HepG2 (cell line): Measurements from ENCODE around the gene MAT2A. TPM values are rescaled to one million over a fixed set of nuclear protein-coding genes. Genes with fewer than 3 reads are reported as not detected.

Experiments used
- KAT8 ChIP-seq: IDR thresholded peaks from 2 replicates; pipeline ENCODE4 v1.6.1; 2016; ENCODE audit warnings: missing genetic modification reagents, missing compliant biosample characterization
- RFX1 ChIP-seq: fragments of 450-650 bp; IDR thresholded peaks from 2 replicates; pipeline ENCODE4 v1.6.1; 2017
- SAFB2 ChIP-seq: sonication (generic); formaldehyde crosslinking; IDR thresholded peaks from 2 replicates; pipeline ENCODE4 v1.5.1; 2020; ENCODE audit warnings: missing genetic modification reagents, low read depth, mild to moderate bottlenecking, borderline replicate concordance
- U2AF1 ChIP-seq: fragments of 200-400 bp; formaldehyde crosslinking; optimal IDR thresholded peaks from 2 replicates; pipeline ENCODE3; 2017; ENCODE audit warnings: mild to moderate bottlenecking, low read depth, low read length
- ZNF337 ChIP-seq: sonication (generic); formaldehyde crosslinking; IDR thresholded peaks from 2 replicates; pipeline ENCODE4 v1.5.1; 2020; ENCODE audit warnings: missing genetic modification reagents, low read depth, mild to moderate bottlenecking, borderline replicate concordance
- polyA plus RNA-seq, 8 experiments: library from polyadenylated mRNA; depleted of rRNA in 3 of 8; stranded (reverse) in 7 of 8; unstranded in 1 of 8; fragments of >200 nt; fragmentation: Illumina TruSeq in 4 of 8; extraction: Trizol in 4 of 8; gene quantifications; 2 replicates each; pipeline versions ENCODE4 v1.2.1 to v1.2.3, GENCODE V29; 2011 to 2016; ENCODE audit warnings: low read depth in 4 of 8, missing spikeins in 1 of 8, mixed read lengths in 1 of 8; ENCODE audit not compliant: insufficient read depth in 1 of 8
- total RNA-seq, 5 experiments: library from RNA; depleted of rRNA; stranded (reverse); fragments of >200 nt; fragmentation: Illumina TruSeq; extraction: Trizol; gene quantifications; 2 replicates each; pipeline ENCODE4 v1.2.3, GENCODE V29; 2016; ENCODE audit warnings: low read depth in 1 of 5
- TF ChIP-seq, protein P1 (sequence below): fragments of 450-650 bp; IDR thresholded peaks from 2 replicates; pipeline ENCODE4 v1.6.1; 2017
- TF ChIP-seq, protein P2 (sequence below): sonication (generic); formaldehyde crosslinking; IDR thresholded peaks from 2 replicates; pipeline ENCODE4 v1.4.0; 2020; ENCODE audit warnings: missing genetic modification reagents, mild to moderate bottlenecking, borderline replicate concordance
- TF ChIP-seq, protein P3 (sequence below): IDR thresholded peaks from 2 replicates; pipeline ENCODE4 v1.6.1; 2016; ENCODE audit warnings: low read depth, borderline replicate concordance
- TF ChIP-seq, protein P4 (sequence below): sonication (generic); formaldehyde crosslinking; IDR thresholded peaks from 2 replicates; pipeline ENCODE4 v1.4.0; 2020; ENCODE audit warnings: missing genetic modification reagents
- TF ChIP-seq, protein P5 (sequence below): sonication (generic); formaldehyde crosslinking; IDR thresholded peaks from 2 replicates; pipeline ENCODE4 v1.5.1; 2020; ENCODE audit warnings: mild to moderate bottlenecking, moderate library complexity, missing genetic modification reagents
- TF ChIP-seq, protein P6 (sequence below): sonication (generic); formaldehyde crosslinking; IDR thresholded peaks from 2 replicates; pipeline ENCODE4 v1.8.1; 2023; ENCODE audit warnings: mild to moderate bottlenecking, inconsistent platforms, moderate library complexity, missing genetic modification reagents, borderline replicate concordance
- TF ChIP-seq, protein P7 (sequence below): sonication (generic); formaldehyde crosslinking; IDR thresholded peaks from 2 replicates; pipeline ENCODE4 v1.9.0; 2021; ENCODE audit warnings: missing genetic modification reagents, mild to moderate bottlenecking, borderline replicate concordance

The MAT2A gene
- total and polyA plus RNA-seq, 2 of the 13 experiments (the other 11 are each of a cell fraction or from before 2014, with no cell fraction given) = 155 to 331 TPM

DNA sequence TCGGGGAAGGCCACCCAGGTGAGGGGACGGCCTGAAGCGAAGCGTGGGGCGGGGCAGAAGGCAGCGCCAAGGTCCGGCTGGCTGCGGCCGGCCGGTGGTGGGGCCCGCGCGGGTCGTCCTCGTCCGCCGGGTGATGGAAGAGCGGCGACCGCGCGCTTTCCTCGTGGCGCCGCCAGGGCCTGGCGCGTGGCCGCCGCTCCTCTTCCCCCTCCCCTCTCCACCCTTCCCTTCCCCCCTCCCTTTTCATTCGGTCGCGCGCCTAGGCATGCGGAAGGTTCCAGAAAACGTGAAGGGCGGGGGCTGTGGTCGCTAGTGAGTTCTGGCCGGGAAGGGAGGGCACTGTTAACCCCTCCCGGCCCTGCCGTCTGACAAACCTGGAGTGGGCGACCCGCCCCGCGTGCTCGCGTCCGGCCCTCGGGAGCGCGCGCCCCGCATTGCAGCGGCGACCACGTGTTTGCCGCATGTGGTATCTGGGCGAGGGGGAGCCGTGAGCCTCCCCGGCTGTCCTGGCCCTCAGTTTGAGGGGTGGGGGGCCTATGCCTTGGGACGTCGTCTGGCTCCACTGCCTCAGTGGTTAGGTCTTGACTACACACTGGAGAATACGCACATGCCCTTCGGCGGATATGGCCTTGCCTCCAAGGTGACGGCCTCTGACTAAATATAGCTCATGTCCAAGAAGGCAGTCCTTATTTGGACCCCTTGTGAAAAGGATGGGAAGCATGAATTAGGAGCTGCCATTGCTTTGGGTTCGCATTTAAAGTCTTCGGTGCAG is 579 bp downstream of the MAT2A start (continued):
- TF ChIP-seq, protein P1, sequence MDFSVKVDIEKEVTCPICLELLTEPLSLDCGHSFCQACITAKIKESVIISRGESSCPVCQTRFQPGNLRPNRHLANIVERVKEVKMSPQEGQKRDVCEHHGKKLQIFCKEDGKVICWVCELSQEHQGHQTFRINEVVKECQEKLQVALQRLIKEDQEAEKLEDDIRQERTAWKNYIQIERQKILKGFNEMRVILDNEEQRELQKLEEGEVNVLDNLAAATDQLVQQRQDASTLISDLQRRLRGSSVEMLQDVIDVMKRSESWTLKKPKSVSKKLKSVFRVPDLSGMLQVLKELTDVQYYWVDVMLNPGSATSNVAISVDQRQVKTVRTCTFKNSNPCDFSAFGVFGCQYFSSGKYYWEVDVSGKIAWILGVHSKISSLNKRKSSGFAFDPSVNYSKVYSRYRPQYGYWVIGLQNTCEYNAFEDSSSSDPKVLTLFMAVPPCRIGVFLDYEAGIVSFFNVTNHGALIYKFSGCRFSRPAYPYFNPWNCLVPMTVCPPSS = no peak
- TF ChIP-seq, protein P2, sequence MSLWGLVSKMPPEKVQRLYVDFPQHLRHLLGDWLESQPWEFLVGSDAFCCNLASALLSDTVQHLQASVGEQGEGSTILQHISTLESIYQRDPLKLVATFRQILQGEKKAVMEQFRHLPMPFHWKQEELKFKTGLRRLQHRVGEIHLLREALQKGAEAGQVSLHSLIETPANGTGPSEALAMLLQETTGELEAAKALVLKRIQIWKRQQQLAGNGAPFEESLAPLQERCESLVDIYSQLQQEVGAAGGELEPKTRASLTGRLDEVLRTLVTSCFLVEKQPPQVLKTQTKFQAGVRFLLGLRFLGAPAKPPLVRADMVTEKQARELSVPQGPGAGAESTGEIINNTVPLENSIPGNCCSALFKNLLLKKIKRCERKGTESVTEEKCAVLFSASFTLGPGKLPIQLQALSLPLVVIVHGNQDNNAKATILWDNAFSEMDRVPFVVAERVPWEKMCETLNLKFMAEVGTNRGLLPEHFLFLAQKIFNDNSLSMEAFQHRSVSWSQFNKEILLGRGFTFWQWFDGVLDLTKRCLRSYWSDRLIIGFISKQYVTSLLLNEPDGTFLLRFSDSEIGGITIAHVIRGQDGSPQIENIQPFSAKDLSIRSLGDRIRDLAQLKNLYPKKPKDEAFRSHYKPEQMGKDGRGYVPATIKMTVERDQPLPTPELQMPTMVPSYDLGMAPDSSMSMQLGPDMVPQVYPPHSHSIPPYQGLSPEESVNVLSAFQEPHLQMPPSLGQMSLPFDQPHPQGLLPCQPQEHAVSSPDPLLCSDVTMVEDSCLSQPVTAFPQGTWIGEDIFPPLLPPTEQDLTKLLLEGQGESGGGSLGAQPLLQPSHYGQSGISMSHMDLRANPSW (CRISPR knock-in tag) = no peak; the same call in 1 of the 2 replicates
- TF ChIP-seq, protein P3, sequence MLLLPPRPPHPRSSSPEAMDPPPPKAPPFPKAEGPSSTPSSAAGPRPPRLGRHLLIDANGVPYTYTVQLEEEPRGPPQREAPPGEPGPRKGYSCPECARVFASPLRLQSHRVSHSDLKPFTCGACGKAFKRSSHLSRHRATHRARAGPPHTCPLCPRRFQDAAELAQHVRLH = no peak; the same call in 1 of the 2 replicates
- peak; percentile 25; the same call in 1 of the 2 replicates for TF ChIP-seq SAFB2
- TF ChIP-seq, protein P4, sequence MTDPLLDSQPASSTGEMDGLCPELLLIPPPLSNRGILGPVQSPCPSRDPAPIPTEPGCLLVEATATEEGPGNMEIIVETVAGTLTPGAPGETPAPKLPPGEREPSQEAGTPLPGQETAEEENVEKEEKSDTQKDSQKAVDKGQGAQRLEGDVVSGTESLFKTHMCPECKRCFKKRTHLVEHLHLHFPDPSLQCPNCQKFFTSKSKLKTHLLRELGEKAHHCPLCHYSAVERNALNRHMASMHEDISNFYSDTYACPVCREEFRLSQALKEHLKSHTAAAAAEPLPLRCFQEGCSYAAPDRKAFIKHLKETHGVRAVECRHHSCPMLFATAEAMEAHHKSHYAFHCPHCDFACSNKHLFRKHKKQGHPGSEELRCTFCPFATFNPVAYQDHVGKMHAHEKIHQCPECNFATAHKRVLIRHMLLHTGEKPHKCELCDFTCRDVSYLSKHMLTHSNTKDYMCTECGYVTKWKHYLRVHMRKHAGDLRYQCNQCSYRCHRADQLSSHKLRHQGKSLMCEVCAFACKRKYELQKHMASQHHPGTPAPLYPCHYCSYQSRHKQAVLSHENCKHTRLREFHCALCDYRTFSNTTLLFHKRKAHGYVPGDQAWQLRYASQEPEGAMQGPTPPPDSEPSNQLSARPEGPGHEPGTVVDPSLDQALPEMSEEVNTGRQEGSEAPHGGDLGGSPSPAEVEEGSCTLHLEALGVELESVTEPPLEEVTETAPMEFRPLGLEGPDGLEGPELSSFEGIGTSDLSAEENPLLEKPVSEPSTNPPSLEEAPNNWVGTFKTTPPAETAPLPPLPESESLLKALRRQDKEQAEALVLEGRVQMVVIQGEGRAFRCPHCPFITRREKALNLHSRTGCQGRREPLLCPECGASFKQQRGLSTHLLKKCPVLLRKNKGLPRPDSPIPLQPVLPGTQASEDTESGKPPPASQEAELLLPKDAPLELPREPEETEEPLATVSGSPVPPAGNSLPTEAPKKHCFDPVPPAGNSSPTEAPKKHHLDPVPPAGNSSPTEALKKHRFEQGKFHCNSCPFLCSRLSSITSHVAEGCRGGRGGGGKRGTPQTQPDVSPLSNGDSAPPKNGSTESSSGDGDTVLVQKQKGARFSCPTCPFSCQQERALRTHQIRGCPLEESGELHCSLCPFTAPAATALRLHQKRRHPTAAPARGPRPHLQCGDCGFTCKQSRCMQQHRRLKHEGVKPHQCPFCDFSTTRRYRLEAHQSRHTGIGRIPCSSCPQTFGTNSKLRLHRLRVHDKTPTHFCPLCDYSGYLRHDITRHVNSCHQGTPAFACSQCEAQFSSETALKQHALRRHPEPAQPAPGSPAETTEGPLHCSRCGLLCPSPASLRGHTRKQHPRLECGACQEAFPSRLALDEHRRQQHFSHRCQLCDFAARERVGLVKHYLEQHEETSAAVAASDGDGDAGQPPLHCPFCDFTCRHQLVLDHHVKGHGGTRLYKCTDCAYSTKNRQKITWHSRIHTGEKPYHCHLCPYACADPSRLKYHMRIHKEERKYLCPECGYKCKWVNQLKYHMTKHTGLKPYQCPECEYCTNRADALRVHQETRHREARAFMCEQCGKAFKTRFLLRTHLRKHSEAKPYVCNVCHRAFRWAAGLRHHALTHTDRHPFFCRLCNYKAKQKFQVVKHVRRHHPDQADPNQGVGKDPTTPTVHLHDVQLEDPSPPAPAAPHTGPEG = peak; percentile 26; the same call in 1 of the 2 replicates
- TF ChIP-seq, protein P5, sequence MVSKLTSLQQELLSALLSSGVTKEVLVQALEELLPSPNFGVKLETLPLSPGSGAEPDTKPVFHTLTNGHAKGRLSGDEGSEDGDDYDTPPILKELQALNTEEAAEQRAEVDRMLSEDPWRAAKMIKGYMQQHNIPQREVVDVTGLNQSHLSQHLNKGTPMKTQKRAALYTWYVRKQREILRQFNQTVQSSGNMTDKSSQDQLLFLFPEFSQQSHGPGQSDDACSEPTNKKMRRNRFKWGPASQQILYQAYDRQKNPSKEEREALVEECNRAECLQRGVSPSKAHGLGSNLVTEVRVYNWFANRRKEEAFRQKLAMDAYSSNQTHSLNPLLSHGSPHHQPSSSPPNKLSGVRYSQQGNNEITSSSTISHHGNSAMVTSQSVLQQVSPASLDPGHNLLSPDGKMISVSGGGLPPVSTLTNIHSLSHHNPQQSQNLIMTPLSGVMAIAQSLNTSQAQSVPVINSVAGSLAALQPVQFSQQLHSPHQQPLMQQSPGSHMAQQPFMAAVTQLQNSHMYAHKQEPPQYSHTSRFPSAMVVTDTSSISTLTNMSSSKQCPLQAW (CRISPR knock-in tag) = peak; percentile 78
- no peak for TF ChIP-seq KAT8
- no peak for TF ChIP-seq U2AF1
- TF ChIP-seq ZNF337 (CRISPR knock-in tag) = no peak
- TF ChIP-seq, protein P6, sequence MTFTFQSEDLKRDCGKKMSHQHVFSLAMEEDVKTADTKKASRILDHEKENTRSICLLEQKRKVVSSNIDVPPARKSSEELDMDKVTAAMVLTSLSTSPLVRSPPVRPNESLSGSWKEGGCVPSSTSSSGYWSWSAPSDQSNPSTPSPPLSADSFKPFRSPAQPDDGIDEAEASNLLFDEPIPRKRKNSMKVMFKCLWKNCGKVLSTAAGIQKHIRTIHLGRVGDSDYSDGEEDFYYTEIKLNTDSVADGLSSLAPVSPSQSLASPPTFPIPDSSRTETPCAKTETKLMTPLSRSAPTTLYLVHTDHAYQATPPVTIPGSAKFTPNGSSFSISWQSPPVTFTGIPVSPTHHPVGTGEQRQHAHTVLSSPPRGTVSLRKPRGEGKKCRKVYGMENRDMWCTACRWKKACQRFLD (CRISPR knock-in tag) = peak; percentile 82; the same call in 1 of the 2 replicates
- TF ChIP-seq, protein P7, sequence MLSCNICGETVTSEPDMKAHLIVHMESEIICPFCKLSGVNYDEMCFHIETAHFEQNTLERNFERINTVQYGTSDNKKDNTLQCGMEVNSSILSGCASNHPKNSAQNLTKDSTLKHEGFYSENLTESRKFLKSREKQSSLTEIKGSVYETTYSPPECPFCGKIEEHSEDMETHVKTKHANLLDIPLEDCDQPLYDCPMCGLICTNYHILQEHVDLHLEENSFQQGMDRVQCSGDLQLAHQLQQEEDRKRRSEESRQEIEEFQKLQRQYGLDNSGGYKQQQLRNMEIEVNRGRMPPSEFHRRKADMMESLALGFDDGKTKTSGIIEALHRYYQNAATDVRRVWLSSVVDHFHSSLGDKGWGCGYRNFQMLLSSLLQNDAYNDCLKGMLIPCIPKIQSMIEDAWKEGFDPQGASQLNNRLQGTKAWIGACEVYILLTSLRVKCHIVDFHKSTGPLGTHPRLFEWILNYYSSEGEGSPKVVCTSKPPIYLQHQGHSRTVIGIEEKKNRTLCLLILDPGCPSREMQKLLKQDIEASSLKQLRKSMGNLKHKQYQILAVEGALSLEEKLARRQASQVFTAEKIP (CRISPR knock-in tag) = no peak
- TF ChIP-seq RFX1 = no peak
